GM19193 (cell line): ENCODE data around the gene CHST8.

Source experiments
- POLR2A ChIP-seq: IDR thresholded peaks from 4 replicates; pipeline ENCODE4 v1.6.1; 2011; ENCODE audit not compliant: insufficient read depth, insufficient read length; ENCODE audit errors: extremely low read depth

Gene CHST8

GRCh38 chr19:33621811-33622504 lies at the start of gene CHST8:
TSS of gene CHST8 (plus strand) at chr19:33621953. CDS start at chr19:33689262, 67,309 bp downstream.
- no peak for TF ChIP-seq POLR2A

GRCh38 chr19:33572929-33573328 lies 48.8 kb upstream of the CHST8 start:
- no peak for TF ChIP-seq POLR2A

- no peak for TF ChIP-seq POLR2A
Observed at GRCh38 chr19:33574824-33575223, 46.9 kb upstream of the CHST8 start.

- no peak for TF ChIP-seq POLR2A
Observed at GRCh38 chr19:33578697-33579096, 43.1 kb upstream of the CHST8 start.

GRCh38 chr19:33580026-33580644 lies 41.6 kb upstream of the CHST8 start:
- TF ChIP-seq POLR2A = no peak

GRCh38 chr19:33580645-33581037 lies 41.1 kb upstream of the CHST8 start:
- TF ChIP-seq POLR2A = no peak

- TF ChIP-seq POLR2A = no peak
Observed at GRCh38 chr19:33582914-33583313, 38.8 kb upstream of the CHST8 start.

GRCh38 chr19:33587150-33587549 lies 34.6 kb upstream of the CHST8 start:
- TF ChIP-seq POLR2A = no peak

- no peak for TF ChIP-seq POLR2A
Observed at GRCh38 chr19:33590224-33590623, 31.5 kb upstream of the CHST8 start.

- TF ChIP-seq POLR2A = no peak
Observed at GRCh38 chr19:33595783-33596182, 26.0 kb upstream of the CHST8 start.

GRCh38 chr19:33601583-33601982 lies 20.2 kb upstream of the CHST8 start:
- no peak for TF ChIP-seq POLR2A

GRCh38 chr19:33602576-33603204 lies 19.1 kb upstream of the CHST8 start:
- TF ChIP-seq POLR2A = no peak

- TF ChIP-seq POLR2A = no peak
Observed at GRCh38 chr19:33603377-33603776, 18.4 kb upstream of the CHST8 start.

GRCh38 chr19:33604651-33605050 lies 17.1 kb upstream of the CHST8 start:
- no peak for TF ChIP-seq POLR2A

GRCh38 chr19:33606556-33606955 lies 15.2 kb upstream of the CHST8 start:
- no peak for TF ChIP-seq POLR2A

- TF ChIP-seq POLR2A = no peak
Observed at GRCh38 chr19:33609353-33609752, 12.4 kb upstream of the CHST8 start.
